ENCODE results near the gene CCNE1. TPM values are rescaled to one million over a fixed set of nuclear protein-coding genes. Genes with fewer than 3 reads are reported as not detected.

CCNE1 gene
- total and polyA plus RNA-seq, 2 donors from 2014 or later: 1.3 to 1.4 TPM

GRCh38 chr19:29858621-29859020, 46.8 kb downstream of the CCNE1 start:
- H3K27ac ChIP-seq (ENCODE audit: low read depth in 2 of 2, low read length in 2 of 2): no peak overlapping the region
- TF ChIP-seq CTCF (IDR thresholded peaks at IDR 0.05; ENCODE audit: borderline replicate concordance, extremely low read depth, insufficient read depth): no peak
- no peaks in the 10 kb centered on the region for H3K27me3 ChIP-seq (ENCODE audit: control insufficient read depth, insufficient read depth, low read length)

GRCh38 chr19:29860492-29860891, 48.7 kb downstream of the CCNE1 start:
- intact Hi-C loops (cut with DNase I): loop anchor here (10.0 kb wide), 1 partner anchor 96 kb away; no protein-coding TSS in a partner anchor
- Histone ChIP-seq H3K27me3 (ENCODE audit: control insufficient read depth, insufficient read depth, low read length) (no peaks in the 10 kb centered on the region), H3K9me3 (ENCODE audit: control insufficient read depth in 2 of 3, insufficient read depth in 1 of 3, low read length in 3 of 3) (no peaks in the 10 kb centered on the region), H3K9ac (ENCODE audit: low read length in 3 of 3) (no peak overlapping the region), H3K36me3 (ENCODE audit: control insufficient read depth in 2 of 3, insufficient read depth in 3 of 3, low read length in 3 of 3) (no peaks in the 10 kb centered on the region), H3K4me1 (ENCODE audit: control insufficient read depth in 2 of 3, insufficient read depth in 2 of 3, low read depth in 1 of 3, low read length in 3 of 3) (no peaks in the 10 kb centered on the region), H3K4me3 (ENCODE audit: low read length in 3 of 3) (no peak overlapping the region), H3K27ac (ENCODE audit: low read depth in 2 of 2, low read length in 2 of 2) (no peak overlapping the region)
- TF ChIP-seq CTCF (IDR thresholded peaks at IDR 0.05; ENCODE audit: borderline replicate concordance, extremely low read depth, insufficient read depth): no peak
- DNase-seq (no peak), FAIRE-seq (no peak)

More at GRCh38 chr19:29858621-29859020, 46.8 kb downstream of the CCNE1 start:
- Histone ChIP-seq H3K36me3 (ENCODE audit: control insufficient read depth in 2 of 3, insufficient read depth in 3 of 3, low read length in 3 of 3) (no peaks in the 10 kb centered on the region), H3K4me1 (ENCODE audit: control insufficient read depth in 2 of 3, insufficient read depth in 2 of 3, low read depth in 1 of 3, low read length in 3 of 3) (no peaks in the 10 kb centered on the region), H3K9me3 (ENCODE audit: control insufficient read depth in 2 of 3, insufficient read depth in 1 of 3, low read length in 3 of 3) (no peaks in the 10 kb centered on the region), H3K9ac (ENCODE audit: low read length in 3 of 3) (no peak overlapping the region), H3K4me3 (ENCODE audit: low read length in 3 of 3) (no peak overlapping the region)
- FAIRE-seq (no peak), DNase-seq (no peak)
- intact Hi-C loops (cut with DNase I): no loop called here

- H3K27ac ChIP-seq (ENCODE audit: low read depth in 2 of 2, low read length in 2 of 2): no peak overlapping the region
- H3K27me3 ChIP-seq (ENCODE audit: control insufficient read depth, insufficient read depth, low read length): no peaks in the 10 kb centered on the region
- FAIRE-seq: no peak
- no peak for DNase-seq
- H3K9ac ChIP-seq (ENCODE audit: low read length in 3 of 3): no peak overlapping the region
- no peaks in the 10 kb centered on the region for H3K36me3 ChIP-seq (ENCODE audit: control insufficient read depth in 2 of 3, insufficient read depth in 3 of 3, low read length in 3 of 3)
- no peaks in the 10 kb centered on the region for H3K9me3 ChIP-seq (ENCODE audit: control insufficient read depth in 2 of 3, insufficient read depth in 1 of 3, low read length in 3 of 3)
- H3K4me3 ChIP-seq (ENCODE audit: low read length in 3 of 3): no peak overlapping the region
- intact Hi-C loops (cut with DNase I): loop anchor here (10.0 kb wide), 1 partner anchor 97 kb away; no protein-coding TSS in a partner anchor
- TF ChIP-seq CTCF (IDR thresholded peaks at IDR 0.05; ENCODE audit: borderline replicate concordance, extremely low read depth, insufficient read depth): no peak
- H3K4me1 ChIP-seq (ENCODE audit: control insufficient read depth in 2 of 3, insufficient read depth in 2 of 3, low read depth in 1 of 3, low read length in 3 of 3): no peaks in the 10 kb centered on the region
Measured at GRCh38 chr19:29861574-29861973, 49.8 kb downstream of the CCNE1 start.

GRCh38 chr19:29866011-29866410, 54.2 kb downstream of the CCNE1 start:
- H3K36me3 ChIP-seq (ENCODE audit: control insufficient read depth in 2 of 3, insufficient read depth in 3 of 3, low read length in 3 of 3): no peaks in the 10 kb centered on the region
- FAIRE-seq (no peak), DNase-seq (no peak)
- no peaks in the 10 kb centered on the region for H3K4me1 ChIP-seq (ENCODE audit: control insufficient read depth in 2 of 3, insufficient read depth in 2 of 3, low read depth in 1 of 3, low read length in 3 of 3)
- H3K27me3 ChIP-seq (ENCODE audit: control insufficient read depth, insufficient read depth, low read length): no peaks in the 10 kb centered on the region
- no peak overlapping the region for H3K9ac ChIP-seq (ENCODE audit: low read length in 3 of 3)
- no peak overlapping the region for H3K27ac ChIP-seq (ENCODE audit: low read depth in 2 of 2, low read length in 2 of 2)
- peaks cover 0 to 6% (median 3%) of the 10 kb centered on the region in 3 donors for H3K9me3 ChIP-seq (ENCODE audit: control insufficient read depth in 2 of 3, insufficient read depth in 1 of 3, low read length in 3 of 3)
- H3K4me3 ChIP-seq (ENCODE audit: low read length in 3 of 3): no peak overlapping the region
- no peak for TF ChIP-seq CTCF (IDR thresholded peaks at IDR 0.05; ENCODE audit: borderline replicate concordance, extremely low read depth, insufficient read depth)
- intact Hi-C loops (cut with DNase I): loop anchor here (10.0 kb wide), 1 partner anchor 101 kb away; no protein-coding TSS in a partner anchor
